PC-3 (cell line): ENCODE data around the gene PKNOX2.

Experiments
- CTCF ChIP-seq: fragments of 300-600 bp; sonication (generic); conservative IDR thresholded peaks from 2 replicates; pipeline ENCODE4 v1.5.1; 2017; ENCODE audit warnings: antibody characterized with exemption, low read depth, mild to moderate bottlenecking, low read length
- EZH2 ChIP-seq: fragments of 300-600 bp; sonication (generic); IDR thresholded peaks from one replicate; pipeline ENCODE4 v1.6.1; 2017; ENCODE audit warnings: antibody characterized with exemption, mild to moderate bottlenecking, low read length; ENCODE audit not compliant: unreplicated experiment
- EZH2phosphoT487 ChIP-seq: fragments of 300-600 bp; sonication (generic); IDR thresholded peaks from 2 replicates; pipeline ENCODE4 v1.6.1; 2018; ENCODE audit warnings: mild to moderate bottlenecking, antibody characterized with exemption, low read length, borderline replicate concordance

- TF ChIP-seq CTCF, result no peak
- TF ChIP-seq EZH2, result no peak
- no peak for TF ChIP-seq EZH2phosphoT487
Measured at GRCh38 chr11:125268611-125269010, 104.1 kb downstream of the PKNOX2 start.
